Erythroblast (primary cell): ENCODE data around the gene TBX15.

Experiments used
- GATA1 ChIP-seq: IDR thresholded peaks from 2 replicates; pipeline ENCODE4 v1.6.1; 2011; ENCODE audit warnings: low read depth, mild to moderate bottlenecking, control low read depth, low read length, moderate library complexity
- POLR2A ChIP-seq: IDR thresholded peaks from 2 replicates; pipeline ENCODE4 v1.6.1; 2011; ENCODE audit warnings: mild to moderate bottlenecking, low read length

DNA sequence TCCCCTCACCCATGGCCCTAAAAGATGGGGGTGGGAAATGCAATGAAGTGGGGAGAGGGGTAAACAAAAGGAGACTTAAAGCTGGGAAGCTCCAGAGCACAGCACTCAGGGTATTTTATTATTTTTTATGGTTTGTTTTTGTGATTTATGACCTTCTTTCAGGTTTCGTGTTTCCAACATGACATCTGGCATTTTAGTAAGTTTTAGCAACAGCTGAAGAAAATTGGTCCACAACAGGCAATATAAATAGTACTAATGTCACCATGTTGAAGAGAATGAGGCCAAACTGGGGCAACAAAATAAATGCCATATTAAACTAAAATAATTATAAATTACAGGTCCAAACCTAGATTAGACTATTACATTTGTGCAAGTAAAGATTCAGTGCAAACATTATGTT lies 56.3 kb downstream of the TBX15 start:
- no peak for TF ChIP-seq POLR2A
- no peak for TF ChIP-seq GATA1
